T-helper 1 cell treated with Interleukin-12 subunit alpha and Interleukin-12 subunit beta and Interleukin-4 antibody, amounts not matched to agents 30 ng/mL and 1 ng/mL, for 36 hours (primary cell): Measurements from ENCODE around the gene MET. TPM values are rescaled to one million over a fixed set of nuclear protein-coding genes. Genes with fewer than 3 reads are reported as not detected.

Experiments used
- intact Hi-C: fragments of 100-400 bp; cut with micrococcal nuclease; formaldehyde crosslinking; loops from one replicate; pipeline ENCODE4 v1.15.1; 2024
- total RNA-seq: library from RNA; stranded (reverse); gene quantifications from 2 replicates; pipeline ENCODE4 v1.2.3, GENCODE V29; 2022

Gene MET
- total RNA-seq, 1 donor from 2014 or later = 0.71 TPM

DNA sequence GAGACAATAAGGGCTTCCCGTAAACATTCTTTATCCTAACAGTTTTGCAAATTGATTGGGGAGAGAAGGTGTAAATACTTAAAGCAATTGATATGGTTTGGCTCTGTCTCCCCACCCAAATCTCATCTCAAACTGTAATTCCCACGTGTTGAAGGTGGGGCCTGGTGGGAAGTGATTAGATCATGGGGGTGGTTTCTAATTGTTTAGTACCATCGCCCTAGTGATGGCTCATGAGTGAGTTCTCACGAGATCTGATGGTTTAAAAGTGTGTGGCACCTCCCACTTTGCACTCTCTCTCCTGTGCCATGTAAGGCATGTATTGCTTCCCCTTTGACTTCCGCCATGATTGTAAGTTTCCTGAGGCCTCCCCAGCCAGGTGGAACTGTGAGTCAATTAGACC lies 168.3 kb downstream of the MET start:
- intact Hi-C loops = no loop called here

DNA sequence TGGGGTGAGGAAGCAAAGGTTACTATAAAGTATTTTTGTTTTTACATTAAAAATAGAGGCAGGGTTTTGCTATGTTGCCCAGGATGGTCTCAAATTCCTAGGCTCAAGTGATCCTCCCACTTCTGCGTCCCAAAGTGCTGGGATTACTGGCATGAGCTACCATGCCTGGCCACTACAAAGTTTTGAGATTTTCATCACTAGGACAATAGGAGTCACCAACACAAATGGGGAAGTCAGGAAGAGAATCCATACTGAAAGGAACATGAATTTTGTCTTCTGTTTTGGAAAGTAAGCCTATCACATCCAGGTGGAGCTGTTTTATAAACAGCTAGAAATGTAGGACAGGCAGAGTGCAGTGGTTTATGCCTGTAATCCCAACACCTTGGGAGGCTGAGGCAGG lies 170.4 kb downstream of the MET start:
- intact Hi-C loops = no loop called here

DNA sequence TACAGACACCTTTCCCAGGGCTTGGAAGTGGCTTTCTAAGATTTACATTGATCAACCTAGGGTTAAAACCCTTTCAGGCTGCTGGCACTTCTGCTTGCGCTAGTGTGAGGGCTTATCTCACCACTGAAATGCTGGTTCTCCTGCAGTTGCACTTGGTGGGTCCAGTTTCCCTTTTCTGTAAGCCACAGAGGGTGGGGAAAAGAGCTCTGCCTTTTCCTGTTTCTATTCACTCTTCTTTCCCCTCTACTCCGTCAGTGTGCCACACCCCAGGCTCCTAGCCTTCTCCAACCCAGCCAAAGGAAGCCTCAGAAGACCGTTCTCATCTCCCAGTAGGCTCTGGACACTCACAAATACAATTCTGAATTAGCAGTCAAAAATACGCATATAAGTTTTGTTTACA lies 171.4 kb downstream of the MET start:
- intact Hi-C loops = loop anchor here (1.0 kb wide), 1 partner anchor 19 kb away; the partner anchor contains the start of gene CAPZA2

Other genes starting within 250 kb of the MET start
- not detected in 2 replicates for gene CAV2, start 172.5 kb upstream of the MET start, total RNA-seq
- gene CAV1, start 147.2 kb upstream of the MET start, total RNA-seq = 0.12 and 0.29 TPM in 2 replicates
- 118 and 125 TPM in 2 replicates for gene CAPZA2, start 190.4 kb downstream of the MET start, total RNA-seq